Mesothelial cell of epicardium (in vitro differentiated cells): ENCODE data around the gene KLHL5. TPM values are rescaled to one million over a fixed set of nuclear protein-coding genes. Genes with fewer than 3 reads are reported as not detected.

Experiments used
- DNase-seq, 2 experiments: peaks; one replicate each; pipeline ENCODE4 v3.0.0; 2021; ENCODE audit warnings: low spot score in 2 of 2; ENCODE audit not compliant: unreplicated experiment in 2 of 2
- H3K27ac Mint-ChIP-seq: 2 replicates; pipeline ENCODE4 v1.8.0; 2021; ENCODE audit warnings: mixed read lengths
- H3K27me3 Mint-ChIP-seq: 2 replicates; pipeline ENCODE4 v1.8.0; 2021; ENCODE audit warnings: low read depth, mixed read lengths
- H3K36me3 Mint-ChIP-seq: 2 replicates; pipeline ENCODE4 v1.8.0; 2021; ENCODE audit warnings: mixed read lengths
- H3K4me1 Mint-ChIP-seq: 2 replicates; pipeline ENCODE4 v1.8.0; 2021; ENCODE audit warnings: mixed read lengths
- H3K4me3 Mint-ChIP-seq: 2 replicates; pipeline ENCODE4 v1.8.0; 2021; ENCODE audit warnings: mild to moderate bottlenecking, moderate library complexity, mixed read lengths
- H3K9me3 Mint-ChIP-seq: 2 replicates; pipeline ENCODE4 v1.8.0; 2021; ENCODE audit warnings: mixed read lengths
- CTCF ChIP-seq: fragments of 200-600 bp; sonication (generic); IDR thresholded peaks from one replicate; pipeline ENCODE4 v1.5.0; 2021; ENCODE audit warnings: antibody characterized with exemption; ENCODE audit not compliant: unreplicated experiment
- total RNA-seq: library from RNA; stranded (reverse); gene quantifications from 3 replicates; pipeline ENCODE4 v1.2.1, GENCODE V29; 2021

Gene KLHL5
- total RNA-seq, 1 donor from 2014 or later = 34.7 TPM

DNA sequence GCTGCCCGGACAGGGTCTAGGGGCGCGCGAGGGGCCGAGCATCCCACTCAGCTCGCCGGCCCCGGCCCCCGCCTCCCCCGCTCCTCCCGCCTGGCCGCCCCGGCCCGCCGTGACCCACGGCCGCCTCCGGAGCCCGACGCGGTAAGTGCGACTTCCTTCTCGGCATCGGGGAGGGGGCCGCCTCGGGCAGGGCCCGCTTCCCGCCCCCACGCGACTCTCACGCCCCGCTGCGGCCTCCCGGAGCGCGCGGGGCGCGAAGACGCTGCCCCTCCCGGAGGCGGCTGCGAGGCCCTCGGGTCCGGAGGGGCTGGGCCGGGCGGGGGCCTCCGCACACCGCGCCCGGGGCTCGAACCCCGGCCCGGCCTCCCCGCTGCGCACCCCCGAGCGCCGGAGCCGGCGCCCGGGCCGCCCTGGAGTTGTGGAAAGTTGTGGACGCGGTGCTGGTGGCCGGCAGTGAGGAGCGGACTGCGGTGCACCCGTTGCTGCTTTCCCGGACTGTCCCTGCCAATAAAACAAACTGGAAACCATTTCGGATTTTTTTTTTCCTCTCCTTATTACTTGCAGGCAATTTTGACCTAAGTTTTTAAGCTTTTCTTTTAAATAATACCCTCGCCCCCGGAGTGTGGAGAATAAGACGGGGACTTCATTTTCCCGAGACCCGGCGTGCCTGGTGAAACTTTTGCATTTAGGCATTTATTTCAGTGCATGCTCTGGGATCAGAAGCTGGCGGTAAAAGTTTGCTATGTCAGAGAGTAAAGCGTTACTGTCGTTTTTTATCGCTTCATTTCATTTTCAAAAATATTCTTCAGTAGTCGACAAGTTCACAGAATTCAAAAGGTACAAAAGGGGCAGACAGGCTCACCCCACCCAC is 16.8 kb upstream of the KLHL5 start:
- no peak for TF ChIP-seq CTCF
- Mint-ChIP-seq H3K4me3 (peak overlapping the region; percentile 84), H3K36me3 (no peaks in the 10 kb centered on the region), H3K4me1 (peaks cover 33% of the 10 kb centered on the region), H3K27me3 (no peaks in the 10 kb centered on the region), H3K9me3 (no peaks in the 10 kb centered on the region), H3K27ac (peak overlapping the region; percentile 95)
- peak in 1 of 2 experiments; percentile 55 for DNase-seq

DNA sequence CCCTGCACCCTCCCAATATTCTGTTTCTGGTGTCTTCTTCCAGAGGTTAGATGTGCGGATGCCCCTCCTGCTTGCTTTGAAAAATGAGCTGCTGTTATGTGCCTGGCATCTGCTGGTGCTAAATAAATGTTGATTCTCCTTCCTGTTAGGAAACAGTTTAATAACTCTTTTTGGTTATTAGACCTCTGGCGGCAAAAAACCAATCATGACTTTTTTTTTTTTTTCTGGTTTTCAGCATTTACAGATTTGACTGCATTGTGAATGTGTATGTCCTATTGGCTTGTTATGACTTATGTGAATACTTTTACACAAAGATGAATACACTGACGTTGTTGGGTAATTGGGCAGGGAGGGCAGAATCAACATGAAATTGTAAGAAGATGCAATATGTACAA is 16.2 kb upstream of the KLHL5 start:
- DNase-seq = no peak
- peak overlapping the region; percentile 84 for H3K4me3 Mint-ChIP-seq
- peak overlapping the region; percentile 95 for H3K27ac Mint-ChIP-seq
- H3K27me3 Mint-ChIP-seq = no peaks in the 10 kb centered on the region
- peaks cover 35% of the 10 kb centered on the region for H3K4me1 Mint-ChIP-seq
- H3K36me3 Mint-ChIP-seq = no peaks in the 10 kb centered on the region
- no peaks in the 10 kb centered on the region for H3K9me3 Mint-ChIP-seq
- TF ChIP-seq CTCF = no peak

GRCh38 chr4:39046249-39046648 is 15.8 kb upstream of the KLHL5 start:
- no peak for DNase-seq
- no peaks in the 10 kb centered on the region for H3K27me3 Mint-ChIP-seq
- H3K36me3 Mint-ChIP-seq = no peaks in the 10 kb centered on the region
- no peaks in the 10 kb centered on the region for H3K9me3 Mint-ChIP-seq
- peaks cover 36% of the 10 kb centered on the region for H3K4me1 Mint-ChIP-seq
- peak overlapping the region; percentile 95 for H3K27ac Mint-ChIP-seq
- peak overlapping the region; percentile 84 for H3K4me3 Mint-ChIP-seq
- no peak for TF ChIP-seq CTCF

DNA sequence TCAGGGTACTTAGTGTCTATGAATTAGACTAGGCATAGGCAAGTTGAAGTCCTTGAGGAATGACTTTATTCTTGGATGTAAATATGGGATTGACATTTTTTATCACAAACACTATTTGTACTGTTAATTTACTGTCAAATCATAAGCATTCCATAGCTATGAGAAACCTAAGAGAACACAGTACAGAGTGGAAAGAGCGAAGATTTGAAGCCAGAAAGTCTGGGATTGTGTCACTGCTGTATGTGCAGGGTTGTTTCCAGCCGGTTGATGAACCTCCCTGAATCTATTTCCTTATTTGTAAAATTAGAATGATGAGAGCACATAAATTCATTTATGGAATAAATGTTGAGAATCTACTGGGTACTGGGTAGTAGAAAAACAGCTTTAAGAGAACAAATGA is 14.4 kb upstream of the KLHL5 start:
- H3K27ac Mint-ChIP-seq = no peak overlapping the region
- no peaks in the 10 kb centered on the region for H3K9me3 Mint-ChIP-seq
- peaks cover 30% of the 10 kb centered on the region for H3K4me1 Mint-ChIP-seq
- no peak overlapping the region for H3K4me3 Mint-ChIP-seq
- TF ChIP-seq CTCF = no peak
- no peaks in the 10 kb centered on the region for H3K27me3 Mint-ChIP-seq
- no peak for DNase-seq
- no peaks in the 10 kb centered on the region for H3K36me3 Mint-ChIP-seq

GRCh38 chr4:39048311-39048710 is 13.7 kb upstream of the KLHL5 start:
- Mint-ChIP-seq H3K4me1 (peaks cover 26% of the 10 kb centered on the region), H3K27ac (no peak overlapping the region), H3K4me3 (no peak overlapping the region), H3K9me3 (no peaks in the 10 kb centered on the region), H3K36me3 (no peaks in the 10 kb centered on the region), H3K27me3 (no peaks in the 10 kb centered on the region)
- TF ChIP-seq CTCF = no peak
- no peak for DNase-seq
